CD4-positive, alpha-beta T cell treated with Interleukin-6 for 4 hours (primary cell): ENCODE measurements around the gene YIPF2.
"Not testable (repeated sequence)": the region's sequence is repeated elsewhere in the genome, so short reads cannot be mapped to it uniquely, and the experiment has no call there.

Source experiments
- DNase-seq: peaks from one replicate; pipeline ENCODE4 v3.0.0-alpha.2; 2020; ENCODE audit warnings: mixed read lengths

The YIPF2 gene

GRCh38 chr19:10908380-10908960 is 20.0 kb downstream of the YIPF2 start:
- DNase-seq: no peak

GRCh38 chr19:10907925-10908324 is 20.5 kb downstream of the YIPF2 start:
- no peak for DNase-seq

GRCh38 chr19:10899151-10899653 is 29.2 kb downstream of the YIPF2 start:
- DNase-seq: no peak

- no peak for DNase-seq
Measured at GRCh38 chr19:10898633-10899032, 29.8 kb downstream of the YIPF2 start.

DNA sequence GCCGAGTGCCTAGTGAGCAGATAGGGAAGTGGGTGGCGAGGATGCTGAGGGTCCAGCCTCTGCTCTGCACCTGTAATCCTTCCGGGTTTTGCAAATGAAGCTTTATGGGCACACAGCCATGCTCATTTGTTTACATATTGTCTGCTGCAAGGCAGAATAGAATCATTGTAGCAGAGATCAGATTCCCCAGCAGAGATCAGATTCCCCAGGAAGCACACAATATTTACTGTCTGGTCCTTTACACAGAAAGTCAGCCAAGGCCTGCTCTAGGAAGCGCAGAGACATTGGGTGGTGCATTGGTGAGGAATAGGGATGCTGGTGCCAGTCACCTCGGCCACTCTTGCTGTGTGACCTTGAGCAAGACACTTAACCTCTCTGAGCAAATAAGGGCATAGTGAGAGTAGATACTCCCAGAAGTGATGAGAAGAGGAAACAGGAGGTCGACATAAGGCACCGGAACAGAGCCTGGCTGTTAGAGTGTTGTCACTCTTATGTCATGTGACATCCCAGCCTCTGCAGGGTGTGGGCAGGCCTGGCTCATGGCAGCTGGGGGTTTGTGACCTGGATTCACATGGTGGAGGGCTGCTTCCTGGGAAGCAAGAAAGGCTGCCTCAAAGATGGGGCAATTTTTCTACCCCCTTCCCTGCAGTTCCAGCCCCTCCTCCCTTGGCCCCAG is 31.4 kb downstream of the YIPF2 start:
- DNase-seq: no peak

- DNase-seq: no peak
Measured at GRCh38 chr19:10895920-10896319, 32.5 kb downstream of the YIPF2 start.

DNA sequence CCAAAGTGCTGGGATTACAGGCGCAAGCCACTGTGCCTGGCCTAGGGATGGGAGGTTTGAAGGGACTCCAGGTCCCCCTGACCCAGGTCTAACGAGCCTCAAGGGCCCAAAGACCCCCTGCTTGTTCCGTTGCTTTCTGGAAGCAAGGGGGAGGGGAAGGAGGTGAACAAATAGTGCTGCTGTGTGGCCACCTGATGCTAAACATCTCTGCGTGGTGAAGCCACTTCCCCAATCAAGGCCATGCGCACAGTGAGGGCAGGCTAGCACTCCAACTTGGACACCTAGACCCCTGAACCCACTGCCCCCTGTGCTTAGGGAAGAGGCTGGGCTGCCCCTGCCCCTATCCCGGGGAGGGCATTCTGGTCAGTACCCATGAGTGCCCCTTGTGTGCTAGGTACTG is 33.1 kb downstream of the YIPF2 start:
- no peak for DNase-seq

- DNase-seq: no peak
Measured at GRCh38 chr19:10894911-10895213, 33.6 kb downstream of the YIPF2 start.

GRCh38 chr19:10892256-10892655 is 36.2 kb downstream of the YIPF2 start:
- DNase-seq: no peak

DNA sequence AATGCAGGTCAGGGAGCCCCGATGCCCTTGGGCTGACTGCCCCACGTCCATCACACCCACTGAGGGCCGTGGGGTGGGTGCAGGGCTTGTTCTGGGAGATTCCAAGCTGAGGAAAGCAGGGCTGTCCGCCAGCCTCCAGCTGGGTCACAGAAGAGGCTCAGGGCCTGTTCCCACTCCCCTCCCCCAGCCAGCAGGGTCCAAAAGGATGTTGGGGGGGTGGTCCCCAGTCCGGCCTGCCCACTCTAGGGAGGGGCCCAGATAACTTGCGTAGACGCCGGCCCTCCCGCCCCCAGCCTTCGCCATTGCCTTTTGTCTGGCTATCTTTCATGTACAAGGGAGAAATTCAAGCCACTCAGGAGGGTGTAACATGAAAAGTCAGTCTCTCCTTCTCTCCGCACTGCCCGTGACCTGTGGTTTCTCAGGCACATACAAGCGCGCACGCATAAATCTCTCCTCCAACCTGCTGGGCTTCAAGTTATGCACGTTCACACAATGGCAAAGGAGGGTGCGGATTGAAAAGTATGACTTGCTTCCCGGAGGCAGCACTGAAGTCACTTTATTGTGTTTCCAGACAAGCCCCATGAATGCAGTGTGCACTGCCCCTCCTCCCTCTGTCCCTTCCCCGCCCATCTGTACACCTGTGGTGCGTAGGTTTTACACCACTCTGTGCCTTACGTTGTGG is 36.9 kb downstream of the YIPF2 start:
- no peak for DNase-seq

DNA sequence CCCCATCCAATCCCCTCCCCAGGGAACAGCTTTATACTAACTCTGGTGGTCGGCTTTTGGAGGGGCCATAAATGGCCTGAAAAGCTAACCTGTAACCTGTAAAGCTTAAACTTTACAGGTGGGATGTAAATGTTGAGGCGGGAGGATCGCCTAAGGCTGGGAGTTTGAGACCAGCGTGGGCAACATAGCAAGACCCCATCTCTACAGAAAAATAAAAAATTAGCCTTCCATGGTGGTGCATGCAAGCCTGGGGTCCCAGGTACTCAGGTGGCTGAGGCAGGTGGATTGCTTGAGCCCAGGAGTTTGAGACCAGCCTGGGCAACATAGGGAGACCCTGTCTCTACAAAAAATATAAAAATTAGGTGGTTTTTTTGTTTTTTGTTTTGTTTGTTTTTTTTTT is 38.6 kb downstream of the YIPF2 start:
- no peak for DNase-seq

- DNase-seq: no peak
Measured at GRCh38 chr19:10888421-10888866, 40.0 kb downstream of the YIPF2 start.

DNA sequence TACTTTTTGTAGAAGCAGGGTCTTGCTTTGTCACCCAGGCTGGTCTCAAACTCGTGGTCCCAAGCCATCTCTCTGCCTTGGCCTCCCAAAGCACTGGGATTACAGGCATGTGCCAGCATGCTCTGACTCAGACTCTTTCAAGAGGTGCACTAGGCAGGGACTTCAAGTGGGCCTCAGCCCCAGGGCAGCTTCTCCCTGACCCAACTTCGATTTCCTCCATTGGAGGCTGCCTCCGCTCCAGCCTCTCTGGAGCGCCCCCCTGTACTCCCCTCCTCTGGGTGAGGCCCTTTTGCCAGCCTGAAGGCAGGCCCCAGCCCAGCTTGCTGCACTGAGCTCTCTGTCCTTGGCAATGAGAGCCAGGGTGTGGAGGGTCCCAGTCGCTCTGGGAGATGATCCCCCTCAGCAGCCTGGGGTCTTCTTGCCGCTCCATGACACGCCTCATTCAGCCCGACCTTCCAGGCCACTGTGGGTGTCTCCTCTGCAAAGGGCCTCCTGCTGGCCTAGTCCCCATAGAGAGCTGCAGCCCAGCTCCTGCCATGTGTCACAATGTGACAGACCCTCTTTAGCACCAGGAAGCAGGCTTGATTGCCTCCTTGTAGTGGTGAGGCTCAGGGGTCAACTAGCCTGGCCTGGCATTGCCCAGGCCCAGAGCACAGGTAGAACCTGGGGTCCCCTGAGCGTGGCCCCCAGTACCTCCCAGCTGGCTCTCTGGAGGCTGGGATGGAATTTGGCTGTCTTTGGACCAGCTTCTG is 40.6 kb downstream of the YIPF2 start:
- DNase-seq: no peak

- no peak for DNase-seq
Measured at GRCh38 chr19:10885201-10886169, 43.0 kb downstream of the YIPF2 start.

DNA sequence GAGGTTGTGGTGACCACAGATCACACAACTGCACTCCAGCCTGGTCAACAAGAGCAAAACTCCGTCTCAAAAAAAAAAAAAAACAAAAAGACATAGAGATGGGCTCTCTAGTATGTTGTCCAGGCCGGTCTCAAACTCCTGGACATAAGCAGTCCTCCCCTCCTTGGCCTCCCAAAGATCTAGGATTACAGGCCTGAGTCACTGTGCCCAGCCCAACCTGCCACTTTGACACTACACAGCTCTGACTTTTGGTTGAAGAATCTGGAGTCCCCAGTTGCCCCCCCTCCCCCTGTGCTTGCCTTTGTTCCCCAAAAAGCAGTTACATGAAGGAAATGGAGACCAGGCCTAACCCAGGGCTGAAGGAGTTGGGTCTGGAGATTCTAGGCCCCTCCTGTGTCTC is 44.2 kb downstream of the YIPF2 start:
- DNase-seq: no peak

DNA sequence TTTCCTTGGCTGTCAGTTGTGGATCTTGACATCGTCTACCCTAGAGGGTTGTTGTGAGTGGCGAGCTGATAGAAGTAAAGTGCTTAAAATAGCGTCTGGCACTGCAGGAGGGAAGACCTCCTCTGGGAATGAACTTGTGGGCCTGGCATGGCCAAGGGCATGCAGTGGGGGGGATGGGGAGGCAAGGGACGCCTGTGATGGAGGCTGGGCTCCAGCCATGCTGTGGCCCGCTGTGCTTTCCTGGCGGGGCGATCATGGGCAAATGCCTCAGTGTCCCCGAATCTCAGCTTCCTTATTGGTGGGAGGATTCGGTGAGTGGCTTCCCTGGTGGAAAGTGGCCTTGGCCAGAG is 46.4 kb downstream of the YIPF2 start:
- DNase-seq: no peak

DNA sequence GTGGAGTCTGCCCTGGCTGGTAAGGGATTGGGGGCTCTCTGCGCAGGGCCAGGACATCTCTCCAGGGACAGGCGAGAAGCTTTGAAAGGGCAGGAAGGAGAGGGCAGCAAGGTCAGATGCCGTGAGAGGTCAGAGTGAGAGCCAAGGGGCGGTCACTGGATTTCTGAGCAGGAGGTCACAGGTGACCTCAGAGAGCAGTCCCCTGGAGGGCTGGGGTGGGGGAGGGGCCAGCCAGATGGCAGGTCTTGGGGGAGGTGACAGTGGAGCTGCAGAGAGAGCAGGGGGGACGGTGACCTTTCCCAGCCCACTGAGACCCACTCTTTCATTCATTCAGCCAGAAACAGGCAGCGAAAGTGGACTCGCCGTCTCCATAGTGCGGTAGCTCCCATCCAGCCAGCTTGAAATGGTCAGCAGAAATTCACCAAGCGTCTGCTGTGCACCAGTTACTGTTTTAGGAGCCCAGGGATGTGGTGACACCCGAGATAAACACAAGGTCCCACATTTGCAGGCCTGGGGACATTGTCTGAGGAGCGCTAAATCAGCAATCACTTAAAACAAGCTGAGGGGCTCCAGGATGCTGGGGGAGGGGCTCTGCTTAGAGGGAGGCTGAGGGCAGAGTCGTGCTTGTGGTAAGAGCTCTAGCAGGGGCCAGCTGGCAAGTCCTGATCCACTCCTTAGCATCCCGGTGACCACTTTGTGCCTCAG is 46.9 kb downstream of the YIPF2 start:
- DNase-seq: no peak

DNA sequence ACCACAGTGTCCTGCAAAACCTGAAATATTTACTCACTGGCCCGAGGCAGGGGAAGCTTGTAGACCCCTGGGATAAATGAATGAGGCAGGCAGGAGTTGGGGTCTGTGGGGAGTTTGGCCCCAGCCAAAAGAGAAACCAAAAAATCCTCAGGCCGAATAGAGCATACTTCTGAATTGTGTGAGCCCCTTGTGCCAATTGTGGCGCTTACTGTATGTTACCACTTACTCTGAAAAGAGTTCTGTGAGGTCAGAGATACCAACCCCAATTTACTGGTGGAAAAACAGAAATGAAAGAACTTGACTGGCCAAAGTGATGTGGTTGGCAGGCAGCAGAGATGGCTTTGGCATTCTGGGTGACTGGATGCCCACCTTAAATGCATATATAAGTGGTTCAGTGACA is 50.2 kb downstream of the YIPF2 start:
- DNase-seq: no peak

DNA sequence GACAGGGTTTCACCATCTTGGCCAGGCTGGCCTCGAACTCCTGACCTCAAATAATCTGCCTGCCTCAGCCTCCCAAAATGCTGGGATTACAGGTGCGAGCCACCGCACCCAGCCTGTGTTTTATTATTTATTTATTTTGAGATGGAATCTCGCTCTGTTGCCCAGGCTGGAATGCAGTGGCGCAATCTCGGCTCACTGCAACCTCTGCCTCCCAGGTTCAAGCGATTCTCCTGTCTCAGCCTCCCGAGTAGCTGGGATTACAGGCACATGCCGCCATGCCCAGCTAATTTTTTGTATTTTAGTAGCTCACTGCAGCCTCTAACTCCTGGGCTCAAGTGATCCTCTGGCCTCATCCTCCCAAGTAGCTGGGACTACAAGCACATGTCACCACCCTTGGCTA is 50.8 kb downstream of the YIPF2 start:
- not testable (repeated sequence) for DNase-seq

- DNase-seq: no peak
Measured at GRCh38 chr19:10876459-10877240, 51.8 kb downstream of the YIPF2 start.

DNA sequence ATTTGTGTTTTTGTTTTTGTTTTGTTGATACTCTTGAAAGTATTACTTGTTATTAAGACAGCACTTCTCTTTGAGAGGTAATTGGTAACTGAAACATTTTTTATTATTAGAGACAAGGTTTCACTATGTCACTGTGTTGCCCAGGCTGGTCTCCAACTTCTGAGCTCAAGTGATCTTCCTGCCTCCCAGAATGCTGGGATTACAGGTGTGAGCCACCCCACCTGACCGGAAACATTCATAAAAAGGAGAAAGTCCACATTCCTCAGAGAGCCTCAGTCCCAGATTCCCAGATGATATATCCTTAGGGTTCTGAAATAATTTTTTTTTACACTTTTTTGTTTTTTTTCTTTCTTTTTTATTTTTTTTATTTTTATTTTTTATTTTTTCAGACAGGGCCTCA is 54.4 kb downstream of the YIPF2 start:
- no peak for DNase-seq
